Activated B cell treated with CpG ODN at 0.5 μM for 24 hours (primary cell): ENCODE results near the gene PSG1. TPM values are rescaled to one million over a fixed set of nuclear protein-coding genes. Genes with fewer than 3 reads are reported as not detected.
"Not testable (repeated sequence)": the region's sequence is repeated elsewhere in the genome, so short reads cannot be mapped to it uniquely, and the experiment has no call there.

Source experiments
- ATAC-seq: fragments of 200-7000 bp; cut with Tn5 transposase; one replicate; pipeline ENCODE4 v1.10.0; 2021; ENCODE audit warnings: low read depth, mild to moderate bottlenecking, moderate library complexity
- CTCF ChIA-PET: fragments of 350-600 bp; sonication (Branson Sonifier 250); formaldehyde crosslinking; loops from one replicate; lab custom pipeline; 2021; ENCODE audit warnings: antibody characterized with exemption; lab: Charles Lee
- POLR2A ChIA-PET: fragments of 350-600 bp; sonication (Branson Sonifier 250); formaldehyde crosslinking; loops from one replicate; lab custom pipeline; 2021; ENCODE audit warnings: antibody characterized with exemption; lab: Charles Lee
- DNase-seq: peaks from one replicate; pipeline ENCODE4 v3.0.0; 2022
- H3K27ac Mint-ChIP-seq: one replicate; pipeline ENCODE4 v1.8.0; 2020; ENCODE audit warnings: mixed read lengths
- H3K27me3 Mint-ChIP-seq: one replicate; pipeline ENCODE4 v1.8.0; 2021; ENCODE audit warnings: mixed read lengths
- H3K36me3 Mint-ChIP-seq: one replicate; pipeline ENCODE4 v1.8.0; 2021; ENCODE audit warnings: low read depth, mixed read lengths
- H3K4me1 Mint-ChIP-seq: one replicate; pipeline ENCODE4 v1.8.0; 2021; ENCODE audit warnings: mixed read lengths
- H3K4me3 Mint-ChIP-seq: one replicate; pipeline ENCODE4 v1.8.0; 2020; ENCODE audit warnings: mild to moderate bottlenecking, mixed read lengths
- H3K9me3 Mint-ChIP-seq: one replicate; pipeline ENCODE4 v1.8.0; 2020; ENCODE audit warnings: mixed read lengths
- intact Hi-C: fragments of 100-400 bp; cut with micrococcal nuclease; formaldehyde crosslinking; loops from one replicate; pipeline ENCODE4 v1.15.1; 2024
- total RNA-seq: library from RNA; stranded (reverse); gene quantifications from 2 replicates; pipeline ENCODE4 v1.2.3, GENCODE V29; 2022
- TF ChIP-seq, protein P1 (sequence below): fragments of 200-600 bp; IDR thresholded peaks from one replicate; pipeline ENCODE4 v1.8.0; 2022; ENCODE audit warnings: antibody characterized with exemption, mild to moderate bottlenecking

Gene PSG1
- total RNA-seq, 1 donor from 2014 or later, result not detected

DNA sequence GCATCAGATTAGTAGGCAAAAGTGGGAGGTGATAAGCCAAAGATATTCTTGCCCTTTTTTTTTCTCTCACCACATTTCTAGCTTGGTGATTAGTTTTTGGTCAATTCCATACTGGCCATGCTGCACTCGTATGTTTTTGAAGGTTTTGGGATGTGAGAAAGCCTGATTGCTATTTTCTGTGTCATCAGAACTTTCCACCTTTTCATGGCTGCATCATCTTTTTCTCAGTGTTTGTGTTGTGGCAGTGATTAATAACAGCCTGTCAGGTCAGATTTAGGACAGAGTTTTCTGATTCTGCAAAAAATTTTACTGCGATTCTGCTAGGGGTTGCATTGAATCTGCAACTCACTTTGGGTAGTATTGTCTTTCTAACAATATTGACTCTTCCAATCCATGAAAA, 32.9 kb downstream of the PSG1 start:
- DNase-seq (no peak), ATAC-seq (no peak)
- no peaks in the 10 kb centered on the region for H3K27me3 Mint-ChIP-seq
- ChIA-PET POLR2A (no interaction called here), CTCF (no interaction called here)
- no peaks in the 10 kb centered on the region for H3K36me3 Mint-ChIP-seq
- H3K9me3 Mint-ChIP-seq, result peaks cover 2% of the 10 kb centered on the region
- H3K4me3 Mint-ChIP-seq, result no peak overlapping the region
- H3K27ac Mint-ChIP-seq, result no peak overlapping the region
- H3K4me1 Mint-ChIP-seq, result no peaks in the 10 kb centered on the region
- intact Hi-C loops, result no loop called here
- TF ChIP-seq, protein P1, sequence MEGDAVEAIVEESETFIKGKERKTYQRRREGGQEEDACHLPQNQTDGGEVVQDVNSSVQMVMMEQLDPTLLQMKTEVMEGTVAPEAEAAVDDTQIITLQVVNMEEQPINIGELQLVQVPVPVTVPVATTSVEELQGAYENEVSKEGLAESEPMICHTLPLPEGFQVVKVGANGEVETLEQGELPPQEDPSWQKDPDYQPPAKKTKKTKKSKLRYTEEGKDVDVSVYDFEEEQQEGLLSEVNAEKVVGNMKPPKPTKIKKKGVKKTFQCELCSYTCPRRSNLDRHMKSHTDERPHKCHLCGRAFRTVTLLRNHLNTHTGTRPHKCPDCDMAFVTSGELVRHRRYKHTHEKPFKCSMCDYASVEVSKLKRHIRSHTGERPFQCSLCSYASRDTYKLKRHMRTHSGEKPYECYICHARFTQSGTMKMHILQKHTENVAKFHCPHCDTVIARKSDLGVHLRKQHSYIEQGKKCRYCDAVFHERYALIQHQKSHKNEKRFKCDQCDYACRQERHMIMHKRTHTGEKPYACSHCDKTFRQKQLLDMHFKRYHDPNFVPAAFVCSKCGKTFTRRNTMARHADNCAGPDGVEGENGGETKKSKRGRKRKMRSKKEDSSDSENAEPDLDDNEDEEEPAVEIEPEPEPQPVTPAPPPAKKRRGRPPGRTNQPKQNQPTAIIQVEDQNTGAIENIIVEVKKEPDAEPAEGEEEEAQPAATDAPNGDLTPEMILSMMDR, result no peak

DNA sequence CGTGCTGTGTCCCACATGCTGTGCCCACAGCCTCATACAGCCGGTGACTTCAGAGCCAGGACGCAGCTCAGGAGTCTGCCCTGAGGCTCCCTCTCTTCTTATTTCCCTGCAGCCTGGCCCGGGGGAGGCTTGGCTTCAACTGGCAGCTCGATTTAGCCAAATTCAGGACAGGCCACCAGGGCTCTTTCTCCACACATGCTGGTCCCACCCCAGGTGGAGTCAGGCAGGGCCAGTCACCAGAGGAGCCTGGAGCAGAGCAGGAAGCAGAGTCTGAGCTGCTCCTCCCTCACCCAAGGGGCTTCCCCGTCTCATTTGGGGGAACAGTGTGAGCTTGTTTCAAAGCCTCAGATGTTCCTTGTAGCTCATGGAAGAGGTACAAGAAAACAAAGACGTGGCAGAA, 35.9 kb downstream of the PSG1 start:
- H3K27me3 Mint-ChIP-seq, intact Hi-C loops, H3K36me3 Mint-ChIP-seq, DNase-seq, H3K4me1 Mint-ChIP-seq, H3K9me3 Mint-ChIP-seq, H3K4me3 Mint-ChIP-seq, ATAC-seq, POLR2A ChIA-PET, H3K27ac Mint-ChIP-seq, CTCF ChIA-PET: not testable (repeated sequence)

DNA sequence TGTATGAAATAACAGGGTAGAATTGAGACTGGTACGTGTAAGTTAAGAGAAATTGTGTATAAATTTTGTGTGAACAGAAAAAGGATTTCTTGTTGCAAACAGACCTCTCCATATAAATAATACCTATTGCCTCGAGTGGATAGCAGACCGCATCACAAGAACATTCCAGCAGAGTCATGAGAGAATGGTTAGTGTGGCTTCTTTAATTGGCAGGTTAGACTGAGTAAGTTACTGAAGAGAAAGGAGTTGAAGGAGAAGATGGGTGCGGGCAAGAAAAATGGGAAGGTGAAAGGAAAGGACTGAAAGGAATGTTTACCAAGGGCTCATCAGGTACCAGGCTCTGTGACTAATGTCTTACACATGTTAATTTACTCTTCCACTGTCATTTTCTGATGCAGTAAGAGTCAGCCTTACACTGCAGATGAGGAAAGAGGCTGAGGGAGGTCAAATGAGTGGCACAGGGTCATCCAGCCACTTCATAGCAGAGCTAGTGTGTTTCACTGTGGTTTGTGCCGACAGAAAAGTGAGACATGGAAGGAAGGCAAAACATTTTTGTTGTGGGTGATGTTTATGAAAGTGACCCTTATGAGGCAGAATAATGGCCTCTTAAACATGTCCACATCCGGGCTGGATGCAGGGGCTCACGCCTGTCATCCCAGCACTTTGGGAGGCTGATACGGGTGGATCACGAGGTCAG, 46.6 kb downstream of the PSG1 start:
- ATAC-seq, intact Hi-C loops, H3K36me3 Mint-ChIP-seq, H3K27me3 Mint-ChIP-seq, H3K4me3 Mint-ChIP-seq, H3K9me3 Mint-ChIP-seq, POLR2A ChIA-PET, DNase-seq, H3K4me1 Mint-ChIP-seq, H3K27ac Mint-ChIP-seq, CTCF ChIA-PET: not testable (repeated sequence)

- H3K4me3 Mint-ChIP-seq, POLR2A ChIA-PET, CTCF ChIA-PET, intact Hi-C loops, H3K27me3 Mint-ChIP-seq, ATAC-seq, H3K9me3 Mint-ChIP-seq, DNase-seq, H3K4me1 Mint-ChIP-seq, H3K36me3 Mint-ChIP-seq, H3K27ac Mint-ChIP-seq: not testable (repeated sequence)
Observed at GRCh38 chr19:42832023-42832680, 47.4 kb downstream of the PSG1 start.

- Mint-ChIP-seq H3K4me3 (no peak overlapping the region), H3K27me3 (peaks cover 10% of the 10 kb centered on the region), H3K27ac (no peak overlapping the region), H3K36me3 (no peaks in the 10 kb centered on the region), H3K4me1 (no peaks in the 10 kb centered on the region), H3K9me3 (no peaks in the 10 kb centered on the region)
- TF ChIP-seq, protein P1, result no peak
- intact Hi-C loops, result no loop called here
- DNase-seq (no peak), ATAC-seq (no peak)
- ChIA-PET CTCF (no interaction called here), POLR2A (no interaction called here)
Observed at GRCh38 chr19:42831221-42832019, 48.1 kb downstream of the PSG1 start.

GRCh38 chr19:42821306-42821977, 58.1 kb downstream of the PSG1 start:
- H3K27me3 Mint-ChIP-seq, DNase-seq, H3K4me3 Mint-ChIP-seq, intact Hi-C loops, H3K4me1 Mint-ChIP-seq, CTCF ChIA-PET, ATAC-seq, POLR2A ChIA-PET, H3K9me3 Mint-ChIP-seq, H3K27ac Mint-ChIP-seq, H3K36me3 Mint-ChIP-seq: not testable (repeated sequence)

DNA sequence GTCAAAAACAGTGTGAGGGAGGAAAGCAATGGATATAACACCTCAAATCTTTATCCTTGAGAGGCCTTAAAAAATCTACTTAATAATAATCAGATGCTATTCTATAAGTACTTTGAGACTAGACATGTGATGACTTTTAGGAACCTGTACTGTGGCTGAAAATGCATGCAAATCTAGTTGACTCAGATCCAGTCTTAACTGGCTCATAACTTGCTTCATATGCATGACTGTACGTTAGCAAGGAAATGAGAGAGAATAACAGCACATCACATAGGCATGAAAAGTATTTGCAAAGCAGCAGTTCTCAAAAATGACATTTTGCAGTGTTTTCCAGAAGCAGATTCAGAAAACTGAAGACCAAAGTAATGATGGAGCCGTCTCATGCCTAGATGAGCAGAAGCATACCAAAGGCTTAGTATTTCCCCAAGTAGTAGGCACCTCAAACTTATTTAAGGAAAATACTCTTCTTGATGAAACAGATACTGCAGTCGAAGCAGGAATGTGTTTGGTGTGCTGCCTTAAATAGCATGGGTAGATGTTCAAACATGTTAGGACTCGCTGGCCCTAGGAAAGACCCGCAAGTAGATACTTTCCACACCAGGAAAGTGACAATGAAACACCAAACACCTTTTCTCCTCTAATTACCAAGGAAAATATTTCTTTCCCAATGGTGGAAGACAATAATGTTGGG, 59.4 kb downstream of the PSG1 start:
- intact Hi-C loops, CTCF ChIA-PET, H3K4me1 Mint-ChIP-seq, H3K9me3 Mint-ChIP-seq, POLR2A ChIA-PET, H3K36me3 Mint-ChIP-seq, H3K4me3 Mint-ChIP-seq, H3K27ac Mint-ChIP-seq, ATAC-seq, H3K27me3 Mint-ChIP-seq, DNase-seq: not testable (repeated sequence)
